Measurements from ENCODE around the gene YWHAH. TPM values are rescaled to one million over a fixed set of nuclear protein-coding genes. Genes with fewer than 3 reads are reported as not detected.

The YWHAH gene
- total RNA-seq, 1 donor from 2014 or later = 250 TPM

DNA sequence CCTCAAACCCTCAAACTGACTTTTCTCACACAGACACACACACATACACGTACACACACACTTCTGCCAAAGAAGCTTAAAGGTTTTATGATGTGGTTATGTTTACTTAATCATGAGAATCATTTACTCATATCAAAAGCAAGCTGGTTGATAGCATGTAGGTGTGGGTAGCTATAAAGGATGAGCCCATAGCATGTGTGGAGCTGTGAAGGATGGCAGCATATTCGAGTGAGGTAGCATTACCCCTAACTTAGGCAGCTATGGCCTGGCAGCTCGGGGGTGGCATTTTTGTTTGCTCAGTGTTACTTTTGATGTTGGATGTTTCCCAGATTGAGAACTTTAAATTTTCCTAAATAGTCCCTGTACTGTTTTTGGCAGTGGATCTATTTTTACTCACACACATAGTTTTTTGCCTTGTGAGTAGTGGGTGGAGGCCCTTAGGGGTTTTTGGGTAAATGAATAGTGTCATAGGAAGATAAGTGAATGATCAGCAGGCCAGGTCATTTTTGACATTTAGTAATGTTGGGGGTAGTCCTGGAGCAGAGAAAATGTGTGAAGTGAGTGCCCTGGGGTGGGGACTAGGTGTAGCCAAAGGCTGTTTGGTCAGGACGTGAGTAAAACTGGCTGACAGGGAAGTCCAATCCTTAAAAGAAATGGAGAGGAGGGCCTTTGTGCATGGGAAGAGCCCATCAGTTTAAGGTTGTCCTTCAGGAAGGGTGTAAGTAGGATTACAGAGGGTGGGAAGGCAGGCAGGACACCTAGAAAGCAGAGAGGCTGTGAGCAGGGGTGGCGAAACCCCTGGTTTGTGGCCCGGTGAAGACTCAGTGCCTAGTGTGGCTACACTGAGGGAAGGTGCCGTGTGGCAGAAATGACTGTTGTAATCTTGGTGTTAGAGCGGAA, 7.1 kb downstream of the YWHAH start:
- no peak for DNase-seq
- Mint-ChIP-seq H3K4me3 (ENCODE audit: unreplicated experiment) (peak overlapping the region; percentile 9), H3K9me3 (ENCODE audit: unreplicated experiment) (peaks cover 4% of the 10 kb centered on the region), H3K36me3 (ENCODE audit: unreplicated experiment) (no peaks in the 10 kb centered on the region), H3K27ac (ENCODE audit: unreplicated experiment) (peak overlapping the region; percentile 6), H3K27me3 (ENCODE audit: unreplicated experiment) (peaks cover 4% of the 10 kb centered on the region), H3K4me1 (ENCODE audit: low read depth, unreplicated experiment) (peaks cover 45% of the 10 kb centered on the region)
- no peak for TF ChIP-seq CTCF (IDR thresholded peaks at IDR 0.05; ENCODE audit: partially characterized antibody, unreplicated experiment)

DNA sequence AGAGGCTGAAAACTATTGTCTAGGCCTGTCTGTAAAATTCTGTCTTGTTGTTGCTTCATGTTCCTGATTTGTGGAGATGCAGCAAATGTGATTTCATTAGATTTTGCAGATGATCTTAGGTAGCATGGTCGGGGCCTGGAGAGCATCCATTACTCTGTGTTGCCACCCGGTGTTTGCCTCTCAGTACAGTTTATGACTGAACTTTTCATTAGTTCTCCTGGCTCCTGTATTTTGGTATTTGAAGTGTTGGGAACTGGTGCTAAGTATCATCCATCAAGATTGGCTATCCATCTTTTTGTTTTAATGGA, 7.7 kb downstream of the YWHAH start:
- peaks cover 4% of the 10 kb centered on the region for H3K9me3 Mint-ChIP-seq (ENCODE audit: unreplicated experiment)
- no peak for TF ChIP-seq CTCF (IDR thresholded peaks at IDR 0.05; ENCODE audit: partially characterized antibody, unreplicated experiment)
- H3K27me3 Mint-ChIP-seq (ENCODE audit: unreplicated experiment) = peaks cover 4% of the 10 kb centered on the region
- peak overlapping the region; percentile 9 for H3K4me3 Mint-ChIP-seq (ENCODE audit: unreplicated experiment)
- no peak for DNase-seq
- H3K36me3 Mint-ChIP-seq (ENCODE audit: unreplicated experiment) = no peaks in the 10 kb centered on the region
- H3K27ac Mint-ChIP-seq (ENCODE audit: unreplicated experiment) = peak overlapping the region; percentile 6
- peaks cover 44% of the 10 kb centered on the region for H3K4me1 Mint-ChIP-seq (ENCODE audit: low read depth, unreplicated experiment)

GRCh38 chr22:31952472-31952871, 8.1 kb downstream of the YWHAH start:
- no peak for TF ChIP-seq CTCF (IDR thresholded peaks at IDR 0.05; ENCODE audit: partially characterized antibody, unreplicated experiment)
- Mint-ChIP-seq H3K36me3 (ENCODE audit: unreplicated experiment) (no peaks in the 10 kb centered on the region), H3K9me3 (ENCODE audit: unreplicated experiment) (peaks cover 4% of the 10 kb centered on the region), H3K27me3 (ENCODE audit: unreplicated experiment) (peaks cover 4% of the 10 kb centered on the region), H3K27ac (ENCODE audit: unreplicated experiment) (no peak overlapping the region), H3K4me3 (ENCODE audit: unreplicated experiment) (peak overlapping the region; percentile 9), H3K4me1 (ENCODE audit: low read depth, unreplicated experiment) (peaks cover 40% of the 10 kb centered on the region)
- DNase-seq = no peak

GRCh38 chr22:31953261-31953660, 8.9 kb downstream of the YWHAH start:
- Mint-ChIP-seq H3K4me1 (ENCODE audit: low read depth, unreplicated experiment) (peaks cover 36% of the 10 kb centered on the region), H3K4me3 (ENCODE audit: unreplicated experiment) (peak overlapping the region; percentile 55), H3K36me3 (ENCODE audit: unreplicated experiment) (no peaks in the 10 kb centered on the region), H3K27ac (ENCODE audit: unreplicated experiment) (peak overlapping the region; percentile 17), H3K27me3 (ENCODE audit: unreplicated experiment) (peaks cover 2% of the 10 kb centered on the region), H3K9me3 (ENCODE audit: unreplicated experiment) (peaks cover 4% of the 10 kb centered on the region)
- no peak for DNase-seq
- no peak for TF ChIP-seq CTCF (IDR thresholded peaks at IDR 0.05; ENCODE audit: partially characterized antibody, unreplicated experiment)
